HepG2 (cell line): ENCODE data around the gene TMTC4.

Source experiments
- HNRNPLL ChIP-seq: fragments of 200-400 bp; formaldehyde crosslinking; IDR thresholded peaks from 2 replicates; pipeline ENCODE4 v1.6.1; 2017; ENCODE audit warnings: mild to moderate bottlenecking, low read depth, low read length; ENCODE audit not compliant: poor library complexity, severe bottlenecking
- MAFK ChIP-seq, 2 experiments: IDR thresholded peaks in 1 of 2; conservative IDR thresholded peaks in 1 of 2; 2 replicates each; pipeline ENCODE4 v1.6.1; 2011; ENCODE audit warnings: improper control_type of control experiment in 2 of 2, low read length in 2 of 2
- NR2C2 ChIP-seq: sonication (generic); formaldehyde crosslinking; IDR thresholded peaks from 2 replicates; pipeline ENCODE4 v1.4.0; 2020; ENCODE audit warnings: missing genetic modification reagents, mild to moderate bottlenecking, moderate library complexity, borderline replicate concordance
- POLR2AphosphoS5 ChIP-seq: IDR thresholded peaks from 2 replicates; pipeline ENCODE4 v1.6.1; 2012; ENCODE audit warnings: low read depth, low read length
- SMAD3 ChIP-seq: sonication (generic); formaldehyde crosslinking; IDR thresholded peaks from 2 replicates; pipeline ENCODE4 v1.4.0; 2020; ENCODE audit warnings: missing genetic modification reagents
- SPEN ChIP-seq: sonication (generic); formaldehyde crosslinking; IDR thresholded peaks from 2 replicates; pipeline ENCODE4 v1.5.1; 2020; ENCODE audit warnings: low read depth, mild to moderate bottlenecking, missing genetic modification reagents
- SRF ChIP-seq: IDR thresholded peaks from 2 replicates; pipeline ENCODE4 v1.6.1; 2011; ENCODE audit warnings: mild to moderate bottlenecking, low read depth, low read length, moderate library complexity
- SRSF9 ChIP-seq: fragments of 200-400 bp; formaldehyde crosslinking; IDR thresholded peaks from 2 replicates; pipeline ENCODE4 v1.6.1; 2018; ENCODE audit warnings: borderline replicate concordance, mild to moderate bottlenecking, low read depth, low read length; ENCODE audit not compliant: insufficient read depth, poor library complexity, severe bottlenecking
- ZMYM4 ChIP-seq: sonication (generic); formaldehyde crosslinking; IDR thresholded peaks from 2 replicates; pipeline ENCODE4 v1.8.1; 2023; ENCODE audit warnings: mild to moderate bottlenecking, missing genetic modification reagents
- ZZZ3 ChIP-seq: sonication (generic); formaldehyde crosslinking; IDR thresholded peaks from 2 replicates; pipeline ENCODE4 v1.4.0; 2020; ENCODE audit warnings: missing genetic modification reagents, mild to moderate bottlenecking, borderline replicate concordance
- TF ChIP-seq, protein P1 (sequence below): sonication (generic); formaldehyde crosslinking; IDR thresholded peaks from 2 replicates; pipeline ENCODE4 v1.4.0; 2020; ENCODE audit warnings: missing genetic modification reagents
- TF ChIP-seq, protein P2 (sequence below): sonication (generic); formaldehyde crosslinking; IDR thresholded peaks from 2 replicates; pipeline ENCODE4 v1.4.0; 2020; ENCODE audit warnings: mild to moderate bottlenecking, missing genetic modification reagents
- TF ChIP-seq, protein P3 (sequence below), 2 experiments: IDR thresholded peaks; 2 replicates each; pipeline ENCODE4 v1.6.1; 2011 to 2012; ENCODE audit warnings: low read length in 2 of 2, borderline replicate concordance in 1 of 2, low read depth in 1 of 2, mild to moderate bottlenecking in 1 of 2, moderate library complexity in 1 of 2
- TF ChIP-seq, protein P4 (sequence below): IDR thresholded peaks from 2 replicates; pipeline ENCODE4 v1.6.1; 2012; ENCODE audit warnings: inconsistent platforms

DNA sequence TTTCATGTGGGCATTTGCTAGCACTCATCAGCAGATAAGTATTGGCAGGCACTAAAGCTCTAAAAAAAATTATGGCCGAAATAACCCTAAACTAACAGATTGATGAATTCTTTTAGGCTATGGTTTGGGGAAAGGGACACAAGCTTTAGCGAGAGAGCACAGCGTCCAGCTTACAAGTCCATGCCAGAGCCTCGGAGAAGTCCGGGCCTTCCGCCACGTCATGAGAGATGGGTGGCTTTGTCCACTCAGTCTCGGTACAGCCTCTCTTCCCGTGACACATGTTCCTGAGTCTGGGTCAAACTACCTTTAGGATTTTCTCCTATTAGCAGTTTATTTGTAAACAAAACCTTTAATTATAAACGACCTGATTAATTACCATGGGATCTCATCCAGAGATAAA, 27.7 kb downstream of the TMTC4 start:
- no peak for TF ChIP-seq MAFK (conservative IDR thresholded peaks at IDR 0.05 in 1 of 2, IDR thresholded peaks at IDR 0.05 in 1 of 2; ENCODE audit: low read length in 2 of 2)
- TF ChIP-seq, protein P1, sequence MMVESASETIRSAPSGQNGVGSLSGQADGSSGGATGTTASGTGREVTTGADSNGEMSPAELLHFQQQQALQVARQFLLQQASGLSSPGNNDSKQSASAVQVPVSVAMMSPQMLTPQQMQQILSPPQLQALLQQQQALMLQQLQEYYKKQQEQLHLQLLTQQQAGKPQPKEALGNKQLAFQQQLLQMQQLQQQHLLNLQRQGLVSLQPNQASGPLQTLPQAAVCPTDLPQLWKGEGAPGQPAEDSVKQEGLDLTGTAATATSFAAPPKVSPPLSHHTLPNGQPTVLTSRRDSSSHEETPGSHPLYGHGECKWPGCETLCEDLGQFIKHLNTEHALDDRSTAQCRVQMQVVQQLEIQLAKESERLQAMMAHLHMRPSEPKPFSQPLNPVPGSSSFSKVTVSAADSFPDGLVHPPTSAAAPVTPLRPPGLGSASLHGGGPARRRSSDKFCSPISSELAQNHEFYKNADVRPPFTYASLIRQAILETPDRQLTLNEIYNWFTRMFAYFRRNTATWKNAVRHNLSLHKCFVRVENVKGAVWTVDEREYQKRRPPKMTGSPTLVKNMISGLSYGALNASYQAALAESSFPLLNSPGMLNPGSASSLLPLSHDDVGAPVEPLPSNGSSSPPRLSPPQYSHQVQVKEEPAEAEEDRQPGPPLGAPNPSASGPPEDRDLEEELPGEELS (CRISPR knock-in tag), result no peak
- TF ChIP-seq POLR2AphosphoS5, result no peak
- no peak for TF ChIP-seq NR2C2
- no peak for TF ChIP-seq ZZZ3 (CRISPR knock-in tag)
- TF ChIP-seq SRF, result no peak
- no peak for TF ChIP-seq SPEN (CRISPR knock-in tag)
- no peak for TF ChIP-seq HNRNPLL
- TF ChIP-seq ZMYM4 (CRISPR knock-in tag), result no peak
- no peak for TF ChIP-seq SRSF9
- TF ChIP-seq, protein P2, sequence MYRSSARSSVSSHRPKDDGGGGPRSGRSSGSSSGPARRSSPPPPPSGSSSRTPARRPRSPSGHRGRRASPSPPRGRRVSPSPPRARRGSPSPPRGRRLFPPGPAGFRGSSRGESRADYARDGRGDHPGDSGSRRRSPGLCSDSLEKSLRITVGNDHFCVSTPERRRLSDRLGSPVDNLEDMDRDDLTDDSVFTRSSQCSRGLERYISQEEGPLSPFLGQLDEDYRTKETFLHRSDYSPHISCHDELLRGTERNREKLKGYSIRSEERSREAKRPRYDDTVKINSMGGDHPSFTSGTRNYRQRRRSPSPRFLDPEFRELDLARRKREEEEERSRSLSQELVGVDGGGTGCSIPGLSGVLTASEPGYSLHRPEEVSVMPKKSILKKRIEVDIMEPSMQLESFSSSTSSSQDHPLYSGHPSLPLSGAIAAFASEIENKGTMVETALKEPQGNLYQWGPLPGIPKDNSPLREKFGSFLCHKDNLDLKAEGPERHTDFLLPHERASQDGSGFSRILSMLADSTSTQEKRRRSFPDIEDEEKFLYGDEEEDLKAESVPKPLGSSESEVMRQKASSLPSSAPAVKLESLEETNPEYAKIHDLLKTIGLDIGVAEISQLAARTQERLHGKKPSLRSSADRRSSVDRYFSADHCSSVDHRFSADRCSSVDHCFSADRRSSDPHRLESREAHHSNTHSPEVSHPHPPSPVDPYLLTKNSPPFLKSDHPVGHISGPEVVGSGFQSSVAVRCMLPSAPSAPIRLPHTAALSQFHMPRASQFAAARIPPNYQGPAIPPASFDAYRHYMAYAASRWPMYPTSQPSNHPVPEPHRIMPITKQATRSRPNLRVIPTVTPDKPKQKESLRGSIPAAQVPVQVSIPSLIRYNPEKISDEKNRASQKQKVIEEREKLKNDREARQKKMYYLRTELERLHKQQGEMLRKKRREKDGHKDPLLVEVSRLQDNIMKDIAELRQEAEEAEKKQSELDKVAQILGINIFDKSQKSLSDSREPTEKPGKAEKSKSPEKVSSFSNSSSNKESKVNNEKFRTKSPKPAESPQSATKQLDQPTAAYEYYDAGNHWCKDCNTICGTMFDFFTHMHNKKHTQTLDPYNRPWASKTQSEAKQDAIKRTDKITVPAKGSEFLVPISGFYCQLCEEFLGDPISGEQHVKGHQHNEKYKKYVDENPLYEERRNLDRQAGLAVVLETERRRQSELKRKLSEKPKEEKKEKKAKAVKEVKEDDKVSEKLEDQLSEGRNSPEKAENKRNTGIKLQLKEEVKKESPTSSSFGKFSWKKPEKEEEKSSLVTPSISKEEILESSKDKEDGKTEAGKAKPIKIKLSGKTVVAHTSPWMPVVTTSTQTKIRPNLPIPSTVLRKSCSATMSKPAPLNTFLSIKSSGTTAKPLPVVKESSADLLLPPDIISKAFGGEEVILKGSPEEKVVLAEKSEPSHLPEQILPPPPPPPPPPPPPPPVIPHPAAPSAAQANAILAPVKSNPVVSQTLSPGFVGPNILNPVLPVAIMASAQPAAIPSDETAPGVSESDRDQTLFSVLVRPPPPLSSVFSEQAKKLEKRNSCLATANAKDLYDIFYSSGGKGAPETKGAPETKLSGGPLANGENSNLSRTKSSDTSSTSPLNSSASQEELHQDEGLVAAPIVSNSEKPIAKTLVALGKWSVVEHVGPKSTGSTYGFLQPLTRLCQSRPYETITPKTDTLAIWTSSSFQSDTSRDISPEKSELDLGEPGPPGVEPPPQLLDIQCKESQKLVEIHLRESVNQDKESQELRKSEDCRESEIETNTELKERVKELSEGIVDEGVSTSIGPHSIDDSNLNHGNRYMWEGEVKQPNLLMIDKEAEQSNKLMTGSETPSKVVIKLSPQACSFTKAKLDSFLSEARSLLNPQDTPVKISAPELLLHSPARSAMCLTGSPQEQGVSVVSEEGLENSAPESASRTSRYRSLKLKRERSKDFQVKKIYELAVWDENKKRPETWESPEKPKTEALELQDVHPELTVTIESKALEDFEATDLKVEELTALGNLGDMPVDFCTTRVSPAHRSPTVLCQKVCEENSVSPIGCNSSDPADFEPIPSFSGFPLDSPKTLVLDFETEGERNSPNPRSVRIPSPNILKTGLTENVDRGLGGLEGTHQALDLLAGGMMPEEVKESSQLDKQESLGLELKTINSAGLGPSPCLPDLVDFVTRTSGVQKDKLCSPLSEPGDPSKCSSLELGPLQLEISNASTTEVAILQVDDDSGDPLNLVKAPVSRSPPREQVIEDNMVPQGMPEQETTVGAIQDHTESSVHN (CRISPR knock-in tag), result no peak
- TF ChIP-seq SMAD3 (CRISPR knock-in tag), result no peak
- TF ChIP-seq, protein P3, sequence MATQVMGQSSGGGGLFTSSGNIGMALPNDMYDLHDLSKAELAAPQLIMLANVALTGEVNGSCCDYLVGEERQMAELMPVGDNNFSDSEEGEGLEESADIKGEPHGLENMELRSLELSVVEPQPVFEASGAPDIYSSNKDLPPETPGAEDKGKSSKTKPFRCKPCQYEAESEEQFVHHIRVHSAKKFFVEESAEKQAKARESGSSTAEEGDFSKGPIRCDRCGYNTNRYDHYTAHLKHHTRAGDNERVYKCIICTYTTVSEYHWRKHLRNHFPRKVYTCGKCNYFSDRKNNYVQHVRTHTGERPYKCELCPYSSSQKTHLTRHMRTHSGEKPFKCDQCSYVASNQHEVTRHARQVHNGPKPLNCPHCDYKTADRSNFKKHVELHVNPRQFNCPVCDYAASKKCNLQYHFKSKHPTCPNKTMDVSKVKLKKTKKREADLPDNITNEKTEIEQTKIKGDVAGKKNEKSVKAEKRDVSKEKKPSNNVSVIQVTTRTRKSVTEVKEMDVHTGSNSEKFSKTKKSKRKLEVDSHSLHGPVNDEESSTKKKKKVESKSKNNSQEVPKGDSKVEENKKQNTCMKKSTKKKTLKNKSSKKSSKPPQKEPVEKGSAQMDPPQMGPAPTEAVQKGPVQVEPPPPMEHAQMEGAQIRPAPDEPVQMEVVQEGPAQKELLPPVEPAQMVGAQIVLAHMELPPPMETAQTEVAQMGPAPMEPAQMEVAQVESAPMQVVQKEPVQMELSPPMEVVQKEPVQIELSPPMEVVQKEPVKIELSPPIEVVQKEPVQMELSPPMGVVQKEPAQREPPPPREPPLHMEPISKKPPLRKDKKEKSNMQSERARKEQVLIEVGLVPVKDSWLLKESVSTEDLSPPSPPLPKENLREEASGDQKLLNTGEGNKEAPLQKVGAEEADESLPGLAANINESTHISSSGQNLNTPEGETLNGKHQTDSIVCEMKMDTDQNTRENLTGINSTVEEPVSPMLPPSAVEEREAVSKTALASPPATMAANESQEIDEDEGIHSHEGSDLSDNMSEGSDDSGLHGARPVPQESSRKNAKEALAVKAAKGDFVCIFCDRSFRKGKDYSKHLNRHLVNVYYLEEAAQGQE (IDR thresholded peaks at IDR 0.05; ENCODE audit: borderline replicate concordance in 1 of 2, low read depth in 1 of 2, low read length in 2 of 2), result no peak
- TF ChIP-seq, protein P4, sequence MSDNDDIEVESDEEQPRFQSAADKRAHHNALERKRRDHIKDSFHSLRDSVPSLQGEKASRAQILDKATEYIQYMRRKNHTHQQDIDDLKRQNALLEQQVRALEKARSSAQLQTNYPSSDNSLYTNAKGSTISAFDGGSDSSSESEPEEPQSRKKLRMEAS, result no peak
